Measurements from ENCODE around the gene SGO2. TPM values are rescaled to one million over a fixed set of nuclear protein-coding genes. Genes with fewer than 3 reads are reported as not detected.

The SGO2 gene
- total RNA-seq, 1 donor from 2014 or later = 4.9 TPM

- no peak overlapping the region for H3K4me3 ChIP-seq (ENCODE audit: insufficient read depth, low read depth, low read length)
Observed at GRCh38 chr2:200616193-200616592, 90.2 kb downstream of the SGO2 start.

GRCh38 chr2:200616656-200617055 lies 90.6 kb downstream of the SGO2 start:
- H3K27ac ChIP-seq (ENCODE audit: low read depth, low read length) = no peak overlapping the region
- H3K9me3 Mint-ChIP-seq (ENCODE audit: unreplicated experiment) = no peaks in the 10 kb centered on the region
- no peak for TF ChIP-seq EZH2 (IDR thresholded peaks at IDR 0.05; ENCODE audit: insufficient read depth, low read length)
- TF ChIP-seq, protein P1, sequence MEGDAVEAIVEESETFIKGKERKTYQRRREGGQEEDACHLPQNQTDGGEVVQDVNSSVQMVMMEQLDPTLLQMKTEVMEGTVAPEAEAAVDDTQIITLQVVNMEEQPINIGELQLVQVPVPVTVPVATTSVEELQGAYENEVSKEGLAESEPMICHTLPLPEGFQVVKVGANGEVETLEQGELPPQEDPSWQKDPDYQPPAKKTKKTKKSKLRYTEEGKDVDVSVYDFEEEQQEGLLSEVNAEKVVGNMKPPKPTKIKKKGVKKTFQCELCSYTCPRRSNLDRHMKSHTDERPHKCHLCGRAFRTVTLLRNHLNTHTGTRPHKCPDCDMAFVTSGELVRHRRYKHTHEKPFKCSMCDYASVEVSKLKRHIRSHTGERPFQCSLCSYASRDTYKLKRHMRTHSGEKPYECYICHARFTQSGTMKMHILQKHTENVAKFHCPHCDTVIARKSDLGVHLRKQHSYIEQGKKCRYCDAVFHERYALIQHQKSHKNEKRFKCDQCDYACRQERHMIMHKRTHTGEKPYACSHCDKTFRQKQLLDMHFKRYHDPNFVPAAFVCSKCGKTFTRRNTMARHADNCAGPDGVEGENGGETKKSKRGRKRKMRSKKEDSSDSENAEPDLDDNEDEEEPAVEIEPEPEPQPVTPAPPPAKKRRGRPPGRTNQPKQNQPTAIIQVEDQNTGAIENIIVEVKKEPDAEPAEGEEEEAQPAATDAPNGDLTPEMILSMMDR (IDR thresholded peaks at IDR 0.05; ENCODE audit: insufficient read depth, low read depth, low read length) = no peak
- no peak overlapping the region for H3K4me3 Mint-ChIP-seq (ENCODE audit: unreplicated experiment)
- H3K79me2 ChIP-seq (ENCODE audit: insufficient read depth, low read length) = no peaks in the 10 kb centered on the region
- no peak for DNase-seq (ENCODE audit: low read depth)
- H3K4me1 ChIP-seq (ENCODE audit: insufficient read depth, low read length) = peaks cover 23% of the 10 kb centered on the region
- no peak for FAIRE-seq
- H3K9ac ChIP-seq (ENCODE audit: low read length) = no peak overlapping the region
- no peak overlapping the region for H3K27ac Mint-ChIP-seq (ENCODE audit: unreplicated experiment)
- no peaks in the 10 kb centered on the region for H4K20me1 ChIP-seq (ENCODE audit: insufficient read depth, low read length)
- H3K36me3 Mint-ChIP-seq (ENCODE audit: low read depth, unreplicated experiment) = no peaks in the 10 kb centered on the region
- no peaks in the 10 kb centered on the region for H3K9me3 ChIP-seq (ENCODE audit: insufficient read depth, low read depth, low read length)
- no peaks in the 10 kb centered on the region for H3K27me3 Mint-ChIP-seq (ENCODE audit: low read depth, unreplicated experiment)
- H3K36me3 ChIP-seq (ENCODE audit: insufficient read depth, low read length) = no peaks in the 10 kb centered on the region
- H3K4me2 ChIP-seq (ENCODE audit: low read length) = no peak overlapping the region
- no peak overlapping the region for H2AFZ ChIP-seq (ENCODE audit: low read depth, low read length)
- no peak overlapping the region for H3K4me3 ChIP-seq (ENCODE audit: insufficient read depth, low read depth, low read length)
- no peaks in the 10 kb centered on the region for H3K27me3 ChIP-seq (ENCODE audit: insufficient read depth, low read length)
- H3K4me1 Mint-ChIP-seq (ENCODE audit: low read depth, unreplicated experiment) = peaks cover 20% of the 10 kb centered on the region

More at GRCh38 chr2:200616193-200616592, 90.2 kb downstream of the SGO2 start:
- H3K36me3 ChIP-seq (ENCODE audit: insufficient read depth, low read length) = no peaks in the 10 kb centered on the region
- H3K27ac ChIP-seq (ENCODE audit: low read depth, low read length) = no peak overlapping the region
- TF ChIP-seq, protein P1 (IDR thresholded peaks at IDR 0.05; ENCODE audit: insufficient read depth, low read depth, low read length) = no peak
- TF ChIP-seq EZH2 (IDR thresholded peaks at IDR 0.05; ENCODE audit: insufficient read depth, low read length) = no peak
- no peaks in the 10 kb centered on the region for H3K9me3 ChIP-seq (ENCODE audit: insufficient read depth, low read depth, low read length)
- H2AFZ ChIP-seq (ENCODE audit: low read depth, low read length) = no peak overlapping the region
- Mint-ChIP-seq H3K27me3 (ENCODE audit: low read depth, unreplicated experiment) (no peaks in the 10 kb centered on the region), H3K27ac (ENCODE audit: unreplicated experiment) (peak overlapping the region; percentile 47), H3K4me3 (ENCODE audit: unreplicated experiment) (no peak overlapping the region), H3K36me3 (ENCODE audit: low read depth, unreplicated experiment) (no peaks in the 10 kb centered on the region), H3K9me3 (ENCODE audit: unreplicated experiment) (no peaks in the 10 kb centered on the region), H3K4me1 (ENCODE audit: low read depth, unreplicated experiment) (peaks cover 20% of the 10 kb centered on the region)
- H3K4me1 ChIP-seq (ENCODE audit: insufficient read depth, low read length) = peaks cover 23% of the 10 kb centered on the region
- DNase-seq (ENCODE audit: low read depth) (no peak), FAIRE-seq (no peak)
- no peaks in the 10 kb centered on the region for H4K20me1 ChIP-seq (ENCODE audit: insufficient read depth, low read length)
- H3K27me3 ChIP-seq (ENCODE audit: insufficient read depth, low read length) = no peaks in the 10 kb centered on the region
- H3K79me2 ChIP-seq (ENCODE audit: insufficient read depth, low read length) = no peaks in the 10 kb centered on the region
- H3K9ac ChIP-seq (ENCODE audit: low read length) = no peak overlapping the region
- H3K4me2 ChIP-seq (ENCODE audit: low read length) = no peak overlapping the region

DNA sequence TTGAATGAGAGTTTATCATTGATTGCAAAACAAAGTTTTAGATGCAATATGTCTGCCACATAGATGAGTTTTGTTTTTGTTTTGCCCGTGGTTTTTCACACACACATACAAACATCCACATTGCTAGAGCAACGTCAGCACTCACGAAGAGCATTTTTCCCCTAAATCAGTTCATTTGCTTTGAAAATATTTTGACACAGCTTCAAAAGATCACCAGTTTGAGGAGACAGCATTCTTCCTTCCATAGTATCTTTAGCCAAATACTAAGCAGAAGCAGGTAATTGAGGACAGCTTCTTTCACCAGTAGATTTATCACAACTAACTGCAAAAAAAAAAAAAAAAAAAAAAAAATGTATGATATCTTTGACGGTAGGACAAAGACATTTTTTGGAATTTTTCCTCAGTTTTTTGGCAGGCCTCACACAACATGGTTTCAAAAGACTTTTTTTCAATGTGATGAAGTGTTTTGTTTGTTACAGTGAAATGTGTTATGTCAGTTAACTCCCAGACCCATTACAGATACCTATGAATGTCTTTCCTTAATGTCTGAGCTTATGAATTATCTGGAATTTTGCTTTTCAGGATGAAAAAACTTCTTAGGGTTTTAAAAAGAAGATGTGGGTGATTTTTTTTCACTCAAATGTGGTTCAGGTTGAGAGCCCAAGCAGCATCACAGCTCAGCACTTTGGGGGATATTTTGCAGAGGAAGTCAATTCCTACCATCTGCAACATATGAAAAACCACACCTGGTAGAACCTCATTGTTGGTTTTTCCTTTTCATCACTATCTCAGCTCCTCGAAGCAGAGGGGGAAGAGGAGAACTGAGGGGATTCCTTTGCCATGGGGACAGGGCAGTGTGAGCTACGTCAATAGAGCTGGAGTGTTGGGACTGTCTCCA lies 91.4 kb downstream of the SGO2 start:
- peaks cover 23% of the 10 kb centered on the region for H3K4me1 ChIP-seq (ENCODE audit: insufficient read depth, low read length)
- no peak overlapping the region for H3K9ac ChIP-seq (ENCODE audit: low read length)
- no peak for DNase-seq (ENCODE audit: low read depth)
- H3K9me3 Mint-ChIP-seq (ENCODE audit: unreplicated experiment) = no peaks in the 10 kb centered on the region
- no peak overlapping the region for H3K4me2 ChIP-seq (ENCODE audit: low read length)
- peaks cover 24% of the 10 kb centered on the region for H3K4me1 Mint-ChIP-seq (ENCODE audit: low read depth, unreplicated experiment)
- no peaks in the 10 kb centered on the region for H3K79me2 ChIP-seq (ENCODE audit: insufficient read depth, low read length)
- no peaks in the 10 kb centered on the region for H3K36me3 ChIP-seq (ENCODE audit: insufficient read depth, low read length)
- no peak overlapping the region for H2AFZ ChIP-seq (ENCODE audit: low read depth, low read length)
- TF ChIP-seq, protein P1 (IDR thresholded peaks at IDR 0.05; ENCODE audit: insufficient read depth, low read depth, low read length) = no peak
- no peaks in the 10 kb centered on the region for H4K20me1 ChIP-seq (ENCODE audit: insufficient read depth, low read length)
- H3K9me3 ChIP-seq (ENCODE audit: insufficient read depth, low read depth, low read length) = no peaks in the 10 kb centered on the region
- H3K27me3 ChIP-seq (ENCODE audit: insufficient read depth, low read length) = no peaks in the 10 kb centered on the region
- H3K27ac ChIP-seq (ENCODE audit: low read depth, low read length) = no peak overlapping the region
- no peaks in the 10 kb centered on the region for H3K36me3 Mint-ChIP-seq (ENCODE audit: low read depth, unreplicated experiment)
- FAIRE-seq = peak; percentile 50
- no peak overlapping the region for H3K4me3 ChIP-seq (ENCODE audit: insufficient read depth, low read depth, low read length)
- no peaks in the 10 kb centered on the region for H3K27me3 Mint-ChIP-seq (ENCODE audit: low read depth, unreplicated experiment)
- H3K27ac Mint-ChIP-seq (ENCODE audit: unreplicated experiment) = no peak overlapping the region
- H3K4me3 Mint-ChIP-seq (ENCODE audit: unreplicated experiment) = no peak overlapping the region
